BLaER1 treated with 17β-estradiol and CSF1 and Interleukin-3, amounts not matched to agents 10 nM and 100 nM (cell line): ENCODE measurements around the gene TFPT.

Experiments used
- H3K27ac ChIP-seq, 11 experiments: shearing (Covaris generic); formaldehyde crosslinking; 2 replicates each; pipeline ENCODE4 v1.8.1; 2022
- H3K27me3 ChIP-seq, 11 experiments: shearing (Covaris generic); formaldehyde crosslinking; 2 replicates each; pipeline ENCODE4 v1.8.1; 2022
- H3K36me3 ChIP-seq, 11 experiments: shearing (Covaris generic); formaldehyde crosslinking; 2 replicates each; pipeline ENCODE4 v1.8.1; 2022
- H3K4me1 ChIP-seq, 10 experiments: shearing (Covaris generic); formaldehyde crosslinking; 2 replicates each; pipeline ENCODE4 v1.8.1; 2022
- H3K4me2 ChIP-seq, 11 experiments: shearing (Covaris generic); formaldehyde crosslinking; 2 replicates each; pipeline ENCODE4 v1.8.1; 2022
- H3K4me3 ChIP-seq, 10 experiments: shearing (Covaris generic); formaldehyde crosslinking; 2 replicates each; pipeline ENCODE4 v1.8.1; 2022
- H3K9ac ChIP-seq, 11 experiments: shearing (Covaris generic); formaldehyde crosslinking; 2 replicates each; pipeline ENCODE4 v1.8.1; 2022
- H3K9me3 ChIP-seq, 11 experiments: shearing (Covaris generic); formaldehyde crosslinking; replicated peaks in 1 of 11; 2 replicates each; pipeline ENCODE4 v1.8.1; 2022
- H4K20me1 ChIP-seq, 11 experiments: shearing (Covaris generic); formaldehyde crosslinking; 2 replicates each; pipeline ENCODE4 v1.8.1; 2022
- Cebpa-rat ChIP-seq, 11 experiments: shearing (Covaris generic); IDR thresholded peaks; 2 replicates each; pipeline ENCODE4 v1.8.1; 2022

Gene TFPT

DNA sequence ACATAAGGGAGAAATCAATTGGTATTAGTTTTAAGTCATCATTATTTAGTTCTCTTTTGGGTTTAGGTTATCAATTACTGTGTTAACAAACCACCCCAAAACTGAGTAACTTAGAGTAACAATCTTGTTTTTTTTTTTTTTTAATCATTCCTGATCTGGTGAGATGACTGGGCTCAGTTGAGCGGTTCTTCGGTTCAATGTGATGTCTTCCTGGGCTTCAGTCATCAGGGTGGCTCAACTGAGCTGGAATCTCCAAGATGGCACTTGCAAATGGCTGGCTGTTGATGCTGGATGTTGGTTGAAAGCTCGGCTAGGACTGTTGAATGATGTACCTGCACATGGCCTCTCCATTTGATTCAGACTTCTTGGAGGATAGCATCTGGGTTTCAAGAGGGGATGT lies 31.0 kb downstream of the TFPT start:
- H3K9ac ChIP-seq = no peak overlapping the region
- no peak overlapping the region for H3K27ac ChIP-seq
- no peaks in the 10 kb centered on the region for H3K4me1 ChIP-seq
- no peaks in the 10 kb centered on the region for H3K27me3 ChIP-seq
- H3K4me3 ChIP-seq = no peak overlapping the region
- H4K20me1 ChIP-seq = no peaks in the 10 kb centered on the region
- H3K4me2 ChIP-seq = no peak overlapping the region
- H3K9me3 ChIP-seq = peaks cover 31 to 49% (median 43%) of the 10 kb centered on the region in 11 experiments
- peaks cover 0 to 8% (median 0%) of the 10 kb centered on the region in 11 experiments; a peak in 2 of 22 replicates for H3K36me3 ChIP-seq
- no peak for TF ChIP-seq Cebpa-rat (IDR thresholded peaks at IDR 0.05)

DNA sequence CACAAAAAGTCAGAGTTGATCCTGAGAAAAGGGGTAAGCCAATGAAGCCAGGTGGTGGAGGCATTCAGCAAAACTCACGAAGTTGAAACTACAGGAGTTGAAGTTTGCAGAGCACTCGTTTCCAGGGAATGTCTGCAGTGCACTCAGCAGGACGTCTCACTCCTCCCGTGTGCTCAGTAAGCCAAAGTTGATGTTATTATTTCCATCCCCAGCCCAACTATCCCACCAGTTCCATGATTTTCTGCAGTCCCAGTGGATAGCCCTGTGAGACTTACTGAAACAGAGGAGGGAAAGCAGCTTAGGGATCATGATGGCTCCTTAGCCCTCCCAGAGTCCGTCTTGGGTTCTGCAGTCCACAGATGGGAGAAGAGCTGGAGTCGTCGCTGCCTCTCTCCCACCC lies 34.4 kb downstream of the TFPT start, which contains the start of gene TARM1:
TSS of gene TARM1 (minus strand) at position 334 of the 400 bp plus-strand sequence. CDS start at position 309, 25 bp downstream.
- H3K27me3 ChIP-seq = no peaks in the 10 kb centered on the region
- H3K36me3 ChIP-seq = peaks cover 0 to 8% (median 0%) of the 10 kb centered on the region in 11 experiments; a peak in 2 of 22 replicates
- TF ChIP-seq Cebpa-rat (IDR thresholded peaks at IDR 0.05) = no peak
- H3K9ac ChIP-seq = no peak within 1 kb of the TSS
- H3K4me2 ChIP-seq = no peak within 1 kb of the TSS
- no peaks in the 10 kb centered on the region for H4K20me1 ChIP-seq
- H3K9me3 ChIP-seq = peaks cover 33 to 54% (median 47%) of the 10 kb centered on the region in 11 experiments
- H3K27ac ChIP-seq = no peak within 1 kb of the TSS
- peaks cover 0 to 19% (median 6%) of the 10 kb centered on the region in 10 experiments; a peak in 11 of 20 replicates for H3K4me1 ChIP-seq
- peak within 1 kb of the TSS in 2 of 10 experiments; percentile 4; a peak in 2 of 20 replicates for H3K4me3 ChIP-seq

DNA sequence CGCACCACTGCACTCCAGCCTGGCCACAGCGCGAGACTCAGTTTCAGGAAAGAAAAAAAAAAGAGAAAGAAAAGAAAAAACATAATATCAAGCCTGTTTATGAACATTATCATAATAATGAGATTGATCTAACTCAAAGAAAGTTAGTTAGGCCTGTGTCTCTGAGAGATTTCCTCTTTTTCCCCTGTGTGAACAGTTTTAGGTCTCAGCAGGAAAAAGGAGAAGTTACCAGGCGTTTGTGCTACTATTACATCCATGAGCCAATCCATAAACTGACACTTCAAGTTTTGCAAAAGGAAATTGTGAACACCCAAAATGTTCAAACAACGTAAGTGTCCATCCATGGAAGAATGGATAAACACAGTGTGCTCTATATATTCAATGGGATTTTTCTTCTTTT lies 38.1 kb downstream of the TFPT start:
- peak overlapping the region in 1 of 11 experiments; percentile 34; a peak in 2 of 22 replicates for H3K27ac ChIP-seq
- TF ChIP-seq Cebpa-rat (IDR thresholded peaks at IDR 0.05) = no peak
- H3K36me3 ChIP-seq = peaks cover 0 to 8% (median 0%) of the 10 kb centered on the region in 11 experiments; a peak in 2 of 22 replicates
- no peak overlapping the region for H3K4me3 ChIP-seq
- peak overlapping the region in 5 of 11 experiments; percentile 39 to 60 (median 57); a peak in 9 of 22 replicates for H3K4me2 ChIP-seq
- peaks cover 0 to 19% (median 6%) of the 10 kb centered on the region in 10 experiments; a peak in 11 of 20 replicates for H3K4me1 ChIP-seq
- H3K9ac ChIP-seq = no peak overlapping the region; a peak in 2 of 22 replicates
- H3K27me3 ChIP-seq = no peaks in the 10 kb centered on the region
- no peaks in the 10 kb centered on the region for H4K20me1 ChIP-seq
- H3K9me3 ChIP-seq = peaks cover 22 to 40% (median 33%) of the 10 kb centered on the region in 11 experiments

DNA sequence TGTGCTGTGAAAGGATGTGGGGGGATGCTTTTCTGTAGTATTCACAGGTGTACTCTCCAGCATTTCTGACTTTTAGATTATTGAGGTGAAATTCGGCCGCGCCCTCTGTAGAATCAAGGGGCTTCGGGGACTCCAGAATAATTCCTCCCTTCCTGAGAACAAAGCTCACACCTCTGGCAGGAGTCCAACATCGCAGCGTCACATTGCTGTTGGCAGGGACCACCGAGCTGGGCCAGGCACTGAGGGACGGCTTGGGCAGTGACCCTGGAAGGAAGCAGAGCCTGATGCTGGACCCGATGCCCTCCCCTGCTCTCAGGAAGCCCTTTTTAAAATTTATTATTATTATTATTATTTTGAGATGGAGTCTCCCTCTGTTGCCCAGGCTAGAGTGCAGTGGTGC lies 40.6 kb downstream of the TFPT start:
- H3K4me3 ChIP-seq = no peak overlapping the region
- no peak overlapping the region for H3K27ac ChIP-seq
- no peaks in the 10 kb centered on the region for H3K27me3 ChIP-seq

DNA sequence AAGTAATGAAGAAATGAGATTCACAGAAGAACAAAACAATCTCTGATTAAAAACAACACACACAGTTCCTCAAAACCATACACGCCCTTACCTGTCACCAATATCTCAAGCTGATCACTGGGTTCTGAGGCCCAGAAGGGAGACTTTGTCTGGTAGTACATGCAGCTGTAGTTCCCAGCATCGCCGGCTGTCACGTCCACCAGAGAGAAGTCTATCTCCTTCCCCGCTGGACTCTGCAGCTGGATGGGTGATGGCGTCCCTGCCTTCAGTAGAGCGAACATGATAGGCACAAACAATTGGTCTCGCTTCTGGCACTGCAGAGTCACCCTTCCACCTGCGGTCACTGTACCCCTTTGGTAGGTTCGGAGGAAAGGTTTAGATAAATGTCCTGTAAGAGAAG lies 41.6 kb downstream of the TFPT start:
- Histone ChIP-seq H4K20me1 (no peaks in the 10 kb centered on the region), H3K27me3 (no peaks in the 10 kb centered on the region), H3K4me1 (peaks cover 0 to 19% (median 6%) of the 10 kb centered on the region in 10 experiments; a peak in 11 of 20 replicates), H3K27ac (no peak overlapping the region), H3K4me2 (no peak overlapping the region), H3K9ac (no peak overlapping the region), H3K36me3 (no peaks in the 10 kb centered on the region), H3K9me3 (peaks cover 3 to 15% (median 9%) of the 10 kb centered on the region in 11 experiments; a peak in 17 of 22 replicates), H3K4me3 (no peak overlapping the region)
- no peak for TF ChIP-seq Cebpa-rat (IDR thresholded peaks at IDR 0.05)

More for the DNA sequence above, 40.6 kb downstream of the TFPT start:
- Histone ChIP-seq H3K4me1 (peaks cover 0 to 19% (median 6%) of the 10 kb centered on the region in 10 experiments; a peak in 11 of 20 replicates), H3K9ac (no peak overlapping the region), H4K20me1 (no peaks in the 10 kb centered on the region), H3K36me3 (no peaks in the 10 kb centered on the region), H3K9me3 (peaks cover 6 to 18% (median 11%) of the 10 kb centered on the region in 11 experiments; a peak in 20 of 22 replicates), H3K4me2 (no peak overlapping the region)
- TF ChIP-seq Cebpa-rat (IDR thresholded peaks at IDR 0.05) = no peak

DNA sequence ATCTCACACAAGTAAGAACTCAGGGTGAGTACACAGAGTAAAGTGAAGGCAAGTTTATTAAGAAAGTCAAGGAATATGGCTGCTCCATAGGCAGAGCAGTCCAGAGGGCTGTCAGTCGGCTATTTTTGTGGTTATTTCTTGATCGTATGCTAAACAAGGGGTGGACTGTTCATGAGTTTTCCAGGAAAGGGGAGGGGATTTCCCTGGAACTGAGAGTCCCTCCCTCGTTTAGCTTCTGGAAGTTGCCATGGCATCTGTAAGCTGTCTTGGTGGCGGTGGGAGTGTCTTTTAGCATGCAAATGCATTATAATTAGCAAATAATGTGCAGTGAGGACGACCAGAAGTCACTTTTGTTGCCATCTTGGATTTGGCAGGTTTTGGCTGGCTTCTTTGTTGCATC lies 46.0 kb downstream of the TFPT start:
- Histone ChIP-seq H3K4me3 (no peak overlapping the region), H3K36me3 (no peaks in the 10 kb centered on the region), H3K27me3 (no peaks in the 10 kb centered on the region), H3K4me2 (no peak overlapping the region), H4K20me1 (no peaks in the 10 kb centered on the region), H3K27ac (no peak overlapping the region), H3K9ac (no peak overlapping the region), H3K4me1 (no peaks in the 10 kb centered on the region), H3K9me3 (peaks cover 3 to 15% (median 9%) of the 10 kb centered on the region in 11 experiments; a peak in 17 of 22 replicates)
- no peak for TF ChIP-seq Cebpa-rat (IDR thresholded peaks at IDR 0.05)

DNA sequence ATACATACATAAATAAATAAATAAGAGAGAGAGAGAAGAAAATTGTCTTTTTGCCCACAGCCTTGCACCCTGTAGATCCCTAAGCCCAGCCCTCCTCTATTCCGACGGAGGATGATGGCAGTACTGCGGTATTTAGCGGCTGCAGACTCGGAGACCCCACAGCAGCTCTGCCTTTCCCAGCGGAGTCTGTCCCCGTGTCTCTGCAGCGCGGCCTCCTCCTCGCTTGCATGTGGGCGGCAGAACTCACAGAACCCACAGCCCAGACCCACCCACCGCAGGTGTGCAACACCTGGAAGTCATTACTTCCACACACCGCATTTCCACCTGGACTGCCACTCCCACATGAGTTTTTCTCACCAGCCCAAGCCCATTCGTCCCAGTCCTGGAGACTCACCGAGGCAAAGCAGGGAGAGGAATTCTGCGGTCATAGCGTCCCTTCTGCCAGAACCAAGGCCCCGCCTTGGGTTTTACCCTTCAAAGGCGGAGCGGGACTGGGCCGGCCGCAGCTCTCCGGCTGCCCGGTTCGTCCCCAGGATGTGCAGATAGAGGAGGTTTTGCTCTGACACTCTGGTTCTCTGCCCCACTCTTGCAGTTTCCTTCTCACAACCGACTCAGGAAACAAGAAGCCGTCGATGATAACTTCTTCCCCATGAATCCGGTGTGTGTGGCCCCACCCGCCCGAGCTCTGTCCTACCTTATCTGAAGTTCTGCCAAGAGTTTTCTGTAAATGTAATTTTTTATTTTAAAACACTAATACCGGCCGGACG lies 51.9 kb downstream of the TFPT start, which contains the start of gene VSTM1:
TSS of gene VSTM1 (minus strand) at position 548 of the 767 bp plus-strand sequence. CDS start at position 428, 120 bp downstream.
- Histone ChIP-seq H3K9ac (no peak within 1 kb of the TSS), H3K27ac (no peak within 1 kb of the TSS), H3K27me3 (no peaks in the 10 kb centered on the region), H4K20me1 (no peaks in the 10 kb centered on the region), H3K36me3 (no peaks in the 10 kb centered on the region), H3K4me1 (peaks cover 0 to 23% (median 12%) of the 10 kb centered on the region in 10 experiments; a peak in 13 of 20 replicates), H3K4me2 (peak within 1 kb of the TSS in 8 of 11 experiments; percentile 13 to 76 (median 54); a peak in 12 of 22 replicates), H3K4me3 (no peak within 1 kb of the TSS), H3K9me3 (no peaks in the 10 kb centered on the region)
- TF ChIP-seq Cebpa-rat (IDR thresholded peaks at IDR 0.05) = no peak

DNA sequence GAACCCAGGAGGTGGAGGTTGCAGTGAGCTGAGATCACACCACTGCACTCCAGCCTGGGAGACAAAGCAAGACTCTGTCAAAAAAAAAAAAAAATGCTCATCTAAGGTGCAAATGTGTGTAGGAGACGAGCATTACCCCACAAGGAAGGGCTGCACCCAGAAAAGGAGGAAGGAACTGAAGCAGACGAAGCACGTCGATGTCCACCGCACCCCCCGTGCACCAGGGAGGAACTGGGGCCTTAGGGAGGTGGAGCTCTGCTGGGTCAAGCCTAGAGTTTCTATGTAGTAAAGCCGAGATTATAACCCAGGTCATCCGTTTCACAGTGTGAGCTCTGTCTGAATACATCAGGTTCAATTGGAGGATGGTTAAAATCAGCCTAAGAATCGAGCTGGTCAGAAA lies 52.8 kb downstream of the TFPT start:
- H3K27ac ChIP-seq = no peak overlapping the region
- H3K4me2 ChIP-seq = peak overlapping the region in 8 of 11 experiments; percentile 13 to 76 (median 54); a peak in 12 of 22 replicates
- no peaks in the 10 kb centered on the region for H3K36me3 ChIP-seq
- no peak overlapping the region for H3K4me3 ChIP-seq
- no peak overlapping the region for H3K9ac ChIP-seq
- TF ChIP-seq Cebpa-rat (IDR thresholded peaks at IDR 0.05) = no peak
- no peaks in the 10 kb centered on the region for H4K20me1 ChIP-seq
- H3K27me3 ChIP-seq = no peaks in the 10 kb centered on the region
- H3K9me3 ChIP-seq = no peaks in the 10 kb centered on the region
- H3K4me1 ChIP-seq = peaks cover 0 to 23% (median 12%) of the 10 kb centered on the region in 10 experiments; a peak in 13 of 20 replicates
